GM23248 (cell line): ENCODE results near the gene FOXN3. TPM values are rescaled to one million over a fixed set of nuclear protein-coding genes. Genes with fewer than 3 reads are reported as not detected.

Source experiments
- DNase-seq: peaks from one replicate; pipeline ENCODE4 v3.0.0-alpha.2; 2015
- H2AFZ ChIP-seq: fragments of 200-600 bp; sonication (generic); 2 replicates; pipeline ENCODE4 v1.6.1; 2016; ENCODE audit warnings: antibody characterized with exemption
- H3F3A ChIP-seq: fragments of 200-600 bp; sonication (generic); 2 replicates; pipeline ENCODE4 v1.6.1; 2016; ENCODE audit warnings: mild to moderate bottlenecking, antibody characterized with exemption, mixed run types; ENCODE audit not compliant: insufficient read depth
- H3K27ac ChIP-seq: fragments of 200-600 bp; sonication (generic); 2 replicates; pipeline ENCODE4 v1.5.1; 2016; ENCODE audit warnings: mild to moderate bottlenecking
- H3K27me3 ChIP-seq: fragments of 200-600 bp; sonication (generic); replicated peaks from 2 replicates; pipeline ENCODE4 v1.6.1; 2016; ENCODE audit warnings: mild to moderate bottlenecking; ENCODE audit not compliant: insufficient read depth
- H3K36me3 ChIP-seq: fragments of 200-600 bp; sonication (generic); 2 replicates; pipeline ENCODE4 v1.6.1; 2016; ENCODE audit warnings: low read depth, mild to moderate bottlenecking
- H3K4me1 ChIP-seq: fragments of 200-600 bp; sonication (generic); 2 replicates; pipeline ENCODE4 v1.6.1; 2016; ENCODE audit warnings: mild to moderate bottlenecking; ENCODE audit not compliant: insufficient read depth
- H3K4me2 ChIP-seq: fragments of 200-600 bp; sonication (generic); one replicate; pipeline ENCODE4 v1.6.1; 2016; ENCODE audit warnings: mild to moderate bottlenecking; ENCODE audit not compliant: unreplicated experiment
- H3K4me3 ChIP-seq: fragments of 200-600 bp; sonication (generic); 2 replicates; pipeline ENCODE4 v1.5.1; 2016; ENCODE audit warnings: mild to moderate bottlenecking
- H3K79me2 ChIP-seq: fragments of 200-600 bp; sonication (generic); 2 replicates; pipeline ENCODE4 v1.6.1; 2016; ENCODE audit warnings: mild to moderate bottlenecking; ENCODE audit not compliant: insufficient read depth
- H3K9ac ChIP-seq: fragments of 200-600 bp; sonication (generic); 2 replicates; pipeline ENCODE4 v1.6.1; 2016; ENCODE audit warnings: mild to moderate bottlenecking
- H3K9me2 ChIP-seq: fragments of 200-600 bp; sonication (generic); 2 replicates; pipeline ENCODE4 v1.6.1; 2016; ENCODE audit warnings: mixed run types, mild to moderate bottlenecking, moderate library complexity; ENCODE audit not compliant: insufficient read depth
- H3K9me3 ChIP-seq: fragments of 200-600 bp; sonication (generic); one replicate; pipeline ENCODE4 v1.6.1; 2017; ENCODE audit warnings: low read depth
- H4K20me1 ChIP-seq: fragments of 200-600 bp; sonication (generic); 2 replicates; pipeline ENCODE4 v1.6.0; 2016; ENCODE audit not compliant: insufficient read depth
- EZH2 ChIP-seq: fragments of 200-600 bp; sonication (generic); IDR thresholded peaks from 2 replicates; pipeline ENCODE4 v1.6.1; 2018; ENCODE audit warnings: antibody characterized with exemption, mild to moderate bottlenecking; ENCODE audit not compliant: insufficient read depth, poor library complexity, severe bottlenecking
- EZH2phosphoT487 ChIP-seq: fragments of 200-600 bp; sonication (generic); IDR thresholded peaks from 2 replicates; pipeline ENCODE4 v1.6.1; 2018; ENCODE audit warnings: antibody characterized with exemption, moderate library complexity, mild to moderate bottlenecking, low read depth; ENCODE audit not compliant: insufficient read depth
- WGBS, 2 experiments: methylation state at CpG; one replicate each; pipeline ENCODE4 v1.1.6; 2015 to 2017; ENCODE audit warnings: low lambda C conversion rate in 2 of 2, low coverage in 1 of 2; ENCODE audit errors: missing lambda C conversion rate in 2 of 2; 5-methylcytosine and 5-hydroxymethylcytosine counted together
- in situ Hi-C: fragments of 300-500 bp; cut with MboI; formaldehyde crosslinking; loops from 2 replicates; pipeline ENCODE4 v1.15.0; 2020
- polyA plus RNA-seq: library from polyadenylated mRNA; unstranded; fragments of >200 nt; fragmentation: Nextera tagmentation; extraction: Ambion mirVana; gene quantifications from 2 replicates; pipeline ENCODE4 v1.2.1, GENCODE V29; 2016
- total RNA-seq: library from RNA; depleted of rRNA; stranded (reverse); fragments of >200 nt; shearing (Covaris generic); gene quantifications from 2 replicates; pipeline ENCODE4 v1.2.3, GENCODE V29; 2014

The FOXN3 gene
- total and polyA plus RNA-seq, 2 experiments from 2014 or later, result 18.6 to 19.0 TPM

GRCh38 chr14:89267656-89268055 lies 149.4 kb downstream of the FOXN3 start:
- Histone ChIP-seq H3K4me1 (no peaks in the 10 kb centered on the region), H4K20me1 (no peaks in the 10 kb centered on the region), H3K27ac (no peak overlapping the region), H3K36me3 (no peaks in the 10 kb centered on the region), H3F3A (no peaks in the 10 kb centered on the region), H3K79me2 (0 out of 2 replicates have a peak, but pooled peaks cover 7% of the 10 kb centered on the region), H3K9me3 (no peaks in the 10 kb centered on the region), H3K4me3 (no peak overlapping the region), H3K4me2 (no peak overlapping the region), H3K9ac (no peak overlapping the region), H3K9me2 (no peaks in the 10 kb centered on the region), H2AFZ (no peak overlapping the region), H3K27me3 (no peaks in the 10 kb centered on the region)
- in situ Hi-C loops, result no loop called here
- TF ChIP-seq EZH2 (no peak), EZH2phosphoT487 (no peak)
- WGBS, 2 experiments, result 93 to 99% methylated on average over 5 of the region's 5 CpGs
- DNase-seq, result no peak

DNA sequence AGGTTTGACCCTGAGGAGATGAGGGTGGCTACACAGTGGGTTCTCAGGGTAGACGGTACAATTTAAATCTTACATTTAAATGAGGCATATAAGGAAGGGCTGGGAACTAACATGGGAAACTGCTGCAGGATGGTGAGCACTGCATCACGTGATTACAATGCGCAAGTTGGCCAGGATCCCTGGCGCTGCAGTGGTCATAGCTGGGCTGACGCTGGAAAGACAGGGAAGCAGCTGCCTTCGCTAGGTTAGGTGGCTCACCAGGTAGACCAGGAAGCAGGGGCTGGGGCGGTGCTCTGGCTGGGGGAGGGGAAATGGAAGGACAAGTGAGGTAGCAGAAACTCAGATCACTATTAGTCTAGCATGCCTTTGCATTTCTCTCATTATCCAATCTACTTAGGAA lies 149.9 kb downstream of the FOXN3 start:
- Histone ChIP-seq H3K27me3 (no peaks in the 10 kb centered on the region), H4K20me1 (no peaks in the 10 kb centered on the region), H3K9me2 (no peaks in the 10 kb centered on the region), H3K4me3 (no peak overlapping the region), H3K27ac (no peak overlapping the region), H3K4me2 (no peak overlapping the region), H3K9me3 (no peaks in the 10 kb centered on the region), H3K36me3 (no peaks in the 10 kb centered on the region), H3K9ac (no peak overlapping the region), H3F3A (no peaks in the 10 kb centered on the region), H2AFZ (no peak overlapping the region), H3K79me2 (0 out of 2 replicates have a peak, but pooled peaks cover 7% of the 10 kb centered on the region), H3K4me1 (no peaks in the 10 kb centered on the region)
- TF ChIP-seq EZH2 (no peak), EZH2phosphoT487 (no peak)
- no peak for DNase-seq
- WGBS, 2 experiments, result 96% methylated on average over 7 of the region's 7 CpGs
- in situ Hi-C loops, result no loop called here

DNA sequence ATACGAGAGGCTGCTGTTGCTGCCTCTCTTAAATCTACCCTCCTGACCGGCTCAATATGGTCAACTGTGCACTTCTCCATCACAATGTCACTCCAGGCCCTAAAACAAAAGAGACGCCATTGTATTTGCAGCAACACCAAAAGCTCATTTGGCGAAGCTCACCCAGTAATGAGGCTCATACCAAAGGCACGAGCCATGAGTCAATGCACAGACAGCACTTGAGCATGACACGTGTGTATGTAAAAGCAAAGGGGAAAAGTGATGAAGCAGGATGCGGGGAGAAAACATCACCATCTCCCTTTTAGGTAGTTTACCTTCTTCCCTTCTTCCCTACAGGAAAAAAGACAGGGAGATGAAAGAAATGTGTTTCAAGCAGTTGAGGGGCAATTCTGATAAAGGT lies 150.3 kb downstream of the FOXN3 start:
- in situ Hi-C loops, result no loop called here
- H3K79me2 ChIP-seq, result 0 out of 2 replicates have a peak, but pooled peaks cover 7% of the 10 kb centered on the region
- H2AFZ ChIP-seq, result no peak overlapping the region
- no peaks in the 10 kb centered on the region for H3K36me3 ChIP-seq
- H4K20me1 ChIP-seq, result no peaks in the 10 kb centered on the region
- H3K4me1 ChIP-seq, result no peaks in the 10 kb centered on the region
- no peaks in the 10 kb centered on the region for H3K27me3 ChIP-seq
- DNase-seq, result peak; percentile 56
- no peak overlapping the region for H3K4me2 ChIP-seq
- no peak overlapping the region for H3K4me3 ChIP-seq
- H3K9ac ChIP-seq, result no peak overlapping the region
- WGBS, 2 experiments, result 80 to 81% methylated on average over 7 of the region's 7 CpGs
- TF ChIP-seq EZH2phosphoT487 (no peak), EZH2 (no peak)
- no peaks in the 10 kb centered on the region for H3K9me3 ChIP-seq
- no peak overlapping the region for H3K27ac ChIP-seq
- no peaks in the 10 kb centered on the region for H3K9me2 ChIP-seq
- H3F3A ChIP-seq, result no peaks in the 10 kb centered on the region

GRCh38 chr14:89265234-89265633 lies 151.8 kb downstream of the FOXN3 start:
- no peak for DNase-seq
- no peak overlapping the region for H3K27ac ChIP-seq
- H3K4me2 ChIP-seq, result no peak overlapping the region
- TF ChIP-seq EZH2phosphoT487, result no peak
- no peak for TF ChIP-seq EZH2
- no peaks in the 10 kb centered on the region for H3K9me3 ChIP-seq
- H3K9me2 ChIP-seq, result no peaks in the 10 kb centered on the region
- H3K36me3 ChIP-seq, result no peaks in the 10 kb centered on the region
- WGBS, 2 experiments, result 93 to 98% methylated on average over 4 of the region's 4 CpGs
- H2AFZ ChIP-seq, result no peak overlapping the region
- H3K9ac ChIP-seq, result no peak overlapping the region
- H3F3A ChIP-seq, result no peaks in the 10 kb centered on the region
- H3K4me3 ChIP-seq, result no peak overlapping the region
- in situ Hi-C loops, result no loop called here
- H3K4me1 ChIP-seq, result no peaks in the 10 kb centered on the region
- no peaks in the 10 kb centered on the region for H4K20me1 ChIP-seq
- H3K79me2 ChIP-seq, result 0 out of 2 replicates have a peak, but pooled peaks cover 7% of the 10 kb centered on the region
- H3K27me3 ChIP-seq, result no peaks in the 10 kb centered on the region

DNA sequence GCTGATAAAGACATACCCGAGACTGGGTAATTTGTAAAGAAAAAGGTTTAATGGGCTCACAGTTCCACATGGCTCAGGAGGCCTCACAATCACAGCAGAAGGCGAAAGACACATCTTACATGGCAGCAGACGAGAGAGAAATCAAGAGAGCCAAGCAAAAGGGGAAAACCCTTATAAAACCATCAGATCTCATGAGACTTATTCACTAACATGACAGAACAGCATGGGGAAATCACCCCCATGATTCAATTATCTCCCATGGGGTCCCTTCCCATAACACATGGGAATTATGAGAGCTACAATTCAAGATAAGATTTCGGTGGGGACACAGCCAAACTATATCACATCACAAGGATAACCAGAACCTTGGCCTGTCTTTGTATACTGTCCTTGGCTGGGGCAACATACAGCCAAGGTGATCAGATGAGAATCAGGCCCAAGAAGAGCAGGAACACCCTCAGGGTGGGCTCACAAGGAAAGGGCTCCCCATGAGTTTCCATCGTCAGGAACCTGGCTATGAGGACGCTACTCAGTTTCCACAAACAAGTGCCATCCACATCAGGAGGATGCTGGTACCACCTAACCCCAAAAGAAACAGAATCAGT lies 152.7 kb downstream of the FOXN3 start:
- TF ChIP-seq EZH2phosphoT487 (no peak), EZH2 (no peak)
- in situ Hi-C loops, result no loop called here
- H4K20me1 ChIP-seq, result no peaks in the 10 kb centered on the region

More for the DNA sequence above, 152.7 kb downstream of the FOXN3 start:
- DNase-seq, result no peak
- Histone ChIP-seq H3K4me3 (no peak overlapping the region), H3K4me2 (no peak overlapping the region), H2AFZ (no peak overlapping the region), H3K27me3 (no peaks in the 10 kb centered on the region), H3K79me2 (0 out of 2 replicates have a peak, but pooled peaks cover 7% of the 10 kb centered on the region), H3K4me1 (no peaks in the 10 kb centered on the region), H3K9me2 (no peaks in the 10 kb centered on the region), H3K36me3 (no peaks in the 10 kb centered on the region), H3K27ac (no peak overlapping the region), H3K9ac (no peak overlapping the region), H3K9me3 (no peaks in the 10 kb centered on the region), H3F3A (no peaks in the 10 kb centered on the region)
- WGBS, 2 experiments, result 94 to 95% methylated on average over 6 of the region's 6 CpGs
